HL-60 (cell line): Measurements from ENCODE around the gene CDH20.

Source experiments
- POLR2AphosphoS5 ChIP-seq: IDR thresholded peaks from 2 replicates; pipeline ENCODE4 v1.6.1; 2012; ENCODE audit warnings: low read depth
- SPI1 ChIP-seq: IDR thresholded peaks from 2 replicates; pipeline ENCODE4 v1.6.1; 2012; ENCODE audit warnings: low read depth, mild to moderate bottlenecking, borderline replicate concordance
- TF ChIP-seq, protein P1 (sequence below): IDR thresholded peaks from one replicate; pipeline ENCODE4 v1.5.1; 2011; ENCODE audit warnings: low read length, control low read depth, inconsistent platforms; ENCODE audit not compliant: insufficient read depth
- TF ChIP-seq, protein P2 (sequence below): IDR thresholded peaks from 2 replicates; pipeline ENCODE4 v1.6.1; 2012; ENCODE audit warnings: low read depth; ENCODE audit not compliant: insufficient replicate concordance

GRCh38 chr18:61352611-61353010, 19.4 kb downstream of the CDH20 start:
- TF ChIP-seq, protein P1, sequence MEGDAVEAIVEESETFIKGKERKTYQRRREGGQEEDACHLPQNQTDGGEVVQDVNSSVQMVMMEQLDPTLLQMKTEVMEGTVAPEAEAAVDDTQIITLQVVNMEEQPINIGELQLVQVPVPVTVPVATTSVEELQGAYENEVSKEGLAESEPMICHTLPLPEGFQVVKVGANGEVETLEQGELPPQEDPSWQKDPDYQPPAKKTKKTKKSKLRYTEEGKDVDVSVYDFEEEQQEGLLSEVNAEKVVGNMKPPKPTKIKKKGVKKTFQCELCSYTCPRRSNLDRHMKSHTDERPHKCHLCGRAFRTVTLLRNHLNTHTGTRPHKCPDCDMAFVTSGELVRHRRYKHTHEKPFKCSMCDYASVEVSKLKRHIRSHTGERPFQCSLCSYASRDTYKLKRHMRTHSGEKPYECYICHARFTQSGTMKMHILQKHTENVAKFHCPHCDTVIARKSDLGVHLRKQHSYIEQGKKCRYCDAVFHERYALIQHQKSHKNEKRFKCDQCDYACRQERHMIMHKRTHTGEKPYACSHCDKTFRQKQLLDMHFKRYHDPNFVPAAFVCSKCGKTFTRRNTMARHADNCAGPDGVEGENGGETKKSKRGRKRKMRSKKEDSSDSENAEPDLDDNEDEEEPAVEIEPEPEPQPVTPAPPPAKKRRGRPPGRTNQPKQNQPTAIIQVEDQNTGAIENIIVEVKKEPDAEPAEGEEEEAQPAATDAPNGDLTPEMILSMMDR, result no peak
- TF ChIP-seq POLR2AphosphoS5 (no peak), SPI1 (no peak)
- TF ChIP-seq, protein P2, sequence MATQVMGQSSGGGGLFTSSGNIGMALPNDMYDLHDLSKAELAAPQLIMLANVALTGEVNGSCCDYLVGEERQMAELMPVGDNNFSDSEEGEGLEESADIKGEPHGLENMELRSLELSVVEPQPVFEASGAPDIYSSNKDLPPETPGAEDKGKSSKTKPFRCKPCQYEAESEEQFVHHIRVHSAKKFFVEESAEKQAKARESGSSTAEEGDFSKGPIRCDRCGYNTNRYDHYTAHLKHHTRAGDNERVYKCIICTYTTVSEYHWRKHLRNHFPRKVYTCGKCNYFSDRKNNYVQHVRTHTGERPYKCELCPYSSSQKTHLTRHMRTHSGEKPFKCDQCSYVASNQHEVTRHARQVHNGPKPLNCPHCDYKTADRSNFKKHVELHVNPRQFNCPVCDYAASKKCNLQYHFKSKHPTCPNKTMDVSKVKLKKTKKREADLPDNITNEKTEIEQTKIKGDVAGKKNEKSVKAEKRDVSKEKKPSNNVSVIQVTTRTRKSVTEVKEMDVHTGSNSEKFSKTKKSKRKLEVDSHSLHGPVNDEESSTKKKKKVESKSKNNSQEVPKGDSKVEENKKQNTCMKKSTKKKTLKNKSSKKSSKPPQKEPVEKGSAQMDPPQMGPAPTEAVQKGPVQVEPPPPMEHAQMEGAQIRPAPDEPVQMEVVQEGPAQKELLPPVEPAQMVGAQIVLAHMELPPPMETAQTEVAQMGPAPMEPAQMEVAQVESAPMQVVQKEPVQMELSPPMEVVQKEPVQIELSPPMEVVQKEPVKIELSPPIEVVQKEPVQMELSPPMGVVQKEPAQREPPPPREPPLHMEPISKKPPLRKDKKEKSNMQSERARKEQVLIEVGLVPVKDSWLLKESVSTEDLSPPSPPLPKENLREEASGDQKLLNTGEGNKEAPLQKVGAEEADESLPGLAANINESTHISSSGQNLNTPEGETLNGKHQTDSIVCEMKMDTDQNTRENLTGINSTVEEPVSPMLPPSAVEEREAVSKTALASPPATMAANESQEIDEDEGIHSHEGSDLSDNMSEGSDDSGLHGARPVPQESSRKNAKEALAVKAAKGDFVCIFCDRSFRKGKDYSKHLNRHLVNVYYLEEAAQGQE, result no peak
